Endothelial cell of umbilical vein (primary cell): ENCODE results near the gene SLC47A2. TPM values are rescaled to one million over a fixed set of nuclear protein-coding genes. Genes with fewer than 3 reads are reported as not detected.

ENCODE experiments used
- BruUV-seq: library from RNA; stranded (reverse); fragments of 400-500 nt; replicated peaks from 2 replicates; lab custom pipeline; 2021; lab: Mats Ljungman, UMichigan
- CTCF ChIA-PET: fragments of 300-600, 350-600 bp; sonication (Branson Sonifier 250); formaldehyde crosslinking; loops from one replicate; lab custom pipeline; 2021; ENCODE audit warnings: antibody characterized with exemption, inconsistent platforms; lab: Charles Lee
- POLR2A ChIA-PET: fragments of 300-600, 350-600 bp; sonication (Branson Sonifier 250); formaldehyde crosslinking; loops from one replicate; lab custom pipeline; 2021; ENCODE audit warnings: antibody characterized with exemption, inconsistent platforms; lab: Charles Lee
- DNase-seq: peaks from one replicate; pipeline ENCODE4 v3.0.0-alpha.2; 2011; ENCODE audit warnings: low read depth, low spot score
- FAIRE-seq: peaks from 2 replicates; lab custom pipeline; 2011; peaks lifted over from hg19 to GRCh38; lab: Jason Lieb, UNC
- H2AFZ ChIP-seq: 2 replicates; pipeline ENCODE4 v1.6.0; 2012; ENCODE audit warnings: low read depth, low read length, control low read depth, inconsistent platforms
- H3K27ac ChIP-seq: 2 replicates; pipeline ENCODE4 v1.5.1; 2011; ENCODE audit warnings: low read depth, mild to moderate bottlenecking, control low read depth, low read length, moderate library complexity; ENCODE audit not compliant: insufficient read depth
- H3K27me3 ChIP-seq, 2 experiments: 2 replicates each; pipeline versions ENCODE4 v1.6.0 to v1.6.1; 2011; ENCODE audit warnings: low read length in 2 of 2, mixed read lengths in 1 of 2; ENCODE audit not compliant: control insufficient read depth in 2 of 2, insufficient read depth in 2 of 2
- H3K36me3 ChIP-seq, 2 experiments: 2 replicates in 1 of 2; 3 replicates in 1 of 2; pipeline ENCODE4 v1.5.1; 2011; ENCODE audit warnings: low read length in 2 of 2, mild to moderate bottlenecking in 1 of 2, moderate library complexity in 1 of 2; ENCODE audit not compliant: control insufficient read depth in 2 of 2, insufficient read depth in 2 of 2; ENCODE audit errors: extremely low read depth in 1 of 2
- H3K4me1 ChIP-seq: 3 replicates; pipeline ENCODE4 v1.5.1; 2011; ENCODE audit warnings: mild to moderate bottlenecking, low read length; ENCODE audit not compliant: control insufficient read depth, insufficient read depth; ENCODE audit errors: extremely low read depth
- H3K4me2 ChIP-seq: 2 replicates; pipeline ENCODE4 v1.6.1; 2011; ENCODE audit warnings: low read length, control low read depth, mixed read lengths; ENCODE audit not compliant: insufficient read depth
- H3K4me3 ChIP-seq, 3 experiments: fragments of 200-600 bp in 1 of 3; sonication (generic), shearing (Covaris generic) in 1 of 3; replicated peaks in 1 of 3; 2 replicates each; pipeline ENCODE4 v1.5.1; 2011 to 2016; ENCODE audit warnings: control low read depth in 3 of 3, low read length in 3 of 3, mild to moderate bottlenecking in 2 of 3, inconsistent platforms in 1 of 3, low read depth in 1 of 3, moderate library complexity in 1 of 3; ENCODE audit not compliant: insufficient read depth in 1 of 3
- H3K79me2 ChIP-seq: 2 replicates; pipeline ENCODE4 v1.6.0; 2012; ENCODE audit warnings: low read length, inconsistent platforms; ENCODE audit not compliant: control insufficient read depth, insufficient read depth
- H3K9ac ChIP-seq: replicated peaks from 2 replicates; pipeline ENCODE3; 2011; ENCODE audit warnings: low read length, control low read depth; ENCODE audit not compliant: insufficient read depth; ENCODE audit errors: extremely low read depth
- H3K9me1 ChIP-seq: replicated peaks from 3 replicates; pipeline ENCODE4 v1.6.0; 2011; ENCODE audit warnings: mild to moderate bottlenecking, low read length; ENCODE audit not compliant: control insufficient read depth, insufficient read depth; ENCODE audit errors: extremely low read depth
- H3K9me3 ChIP-seq: replicated peaks from 2 replicates; pipeline ENCODE4 v1.5.1; 2012; ENCODE audit warnings: low read length, inconsistent platforms; ENCODE audit not compliant: control insufficient read depth, insufficient read depth
- H4K20me1 ChIP-seq: replicated peaks from 2 replicates; pipeline ENCODE3; 2011; ENCODE audit warnings: mild to moderate bottlenecking, low read length; ENCODE audit not compliant: control insufficient read depth, insufficient read depth; ENCODE audit errors: extremely low read depth
- EZH2 ChIP-seq: IDR thresholded peaks from 2 replicates; pipeline ENCODE4 v1.6.1; 2012; ENCODE audit warnings: borderline replicate concordance, low read depth, mild to moderate bottlenecking, moderate library complexity, low read length, inconsistent platforms; ENCODE audit not compliant: severe bottlenecking
- FOS ChIP-seq: IDR thresholded peaks from 2 replicates; pipeline ENCODE4 v1.6.1; 2011; ENCODE audit warnings: mild to moderate bottlenecking, low read length, moderate library complexity, borderline replicate concordance; ENCODE audit not compliant: insufficient read depth
- GATA2 ChIP-seq: IDR thresholded peaks from 2 replicates; pipeline ENCODE4 v1.7.0; 2011; ENCODE audit warnings: low read depth, mild to moderate bottlenecking, moderate library complexity, mixed read lengths, low read length; ENCODE audit not compliant: insufficient read length, insufficient read depth
- JUN ChIP-seq: IDR thresholded peaks from 2 replicates; pipeline ENCODE4 v1.6.1; 2011; ENCODE audit warnings: borderline replicate concordance, low read depth; ENCODE audit not compliant: insufficient read length, insufficient read depth
- MYC ChIP-seq: IDR thresholded peaks from one replicate; pipeline ENCODE4 v1.6.1; 2011; ENCODE audit warnings: mild to moderate bottlenecking, low read depth, low read length
- POLR2A ChIP-seq: IDR thresholded peaks from 2 replicates; pipeline ENCODE4 v1.6.1; 2012; ENCODE audit warnings: low read depth, mild to moderate bottlenecking, control low read depth, low read length
- POLR2AphosphoS5 ChIP-seq: IDR thresholded peaks from 2 replicates; pipeline ENCODE4 v1.6.1; 2012; ENCODE audit warnings: low read depth, mild to moderate bottlenecking, control low read depth, low read length, moderate library complexity; ENCODE audit not compliant: insufficient read depth
- dilution Hi-C: fragments of 300-500 bp; cut with MboI; formaldehyde crosslinking; loops from one replicate; pipeline ENCODE4 v1.15.0; 2019; ENCODE audit warnings: low sequenced_read_pairs; ENCODE audit not compliant: extremely low pct_ligation_motif_present
- intact Hi-C: fragments of 100-400 bp; cut with micrococcal nuclease; formaldehyde crosslinking; loops from one replicate; pipeline ENCODE4 v1.10.0; 2022
- polyA plus RNA-seq, 4 experiments: library from polyadenylated mRNA; depleted of rRNA in 3 of 4; stranded (reverse) in 3 of 4; unstranded in 1 of 4; fragments of >200 nt; gene quantifications; 2 replicates each; pipeline versions ENCODE4 v1.2.1 to v1.2.3, GENCODE V29; 2011 to 2012; ENCODE audit warnings: missing spikeins in 1 of 4
- total RNA-seq: library from RNA; stranded (reverse); gene quantifications from 2 replicates; pipeline ENCODE4 v1.2.3, GENCODE V29; 2021
- TF ChIP-seq, protein P1 (sequence below), 2 donors: IDR thresholded peaks; 1 replicate in 1 of 2; 2 replicates in 1 of 2; pipeline ENCODE4 v1.5.1; 2011; ENCODE audit warnings: low read length in 2 of 2, mild to moderate bottlenecking in 2 of 2, moderate library complexity in 2 of 2, control low read depth in 1 of 2, inconsistent platforms in 1 of 2, low read depth in 1 of 2; ENCODE audit not compliant: insufficient read depth in 1 of 2; ENCODE audit errors: extremely low read depth in 1 of 2
- TF ChIP-seq, protein P2 (sequence below): IDR thresholded peaks from 2 replicates; pipeline ENCODE4 v1.6.1; 2011; ENCODE audit not compliant: insufficient read depth, insufficient read length

SLC47A2 gene
- total and polyA plus RNA-seq, 2 donors (not counting 3 experiments of a cell fraction or from before 2014, with no cell fraction given) = not detected

DNA sequence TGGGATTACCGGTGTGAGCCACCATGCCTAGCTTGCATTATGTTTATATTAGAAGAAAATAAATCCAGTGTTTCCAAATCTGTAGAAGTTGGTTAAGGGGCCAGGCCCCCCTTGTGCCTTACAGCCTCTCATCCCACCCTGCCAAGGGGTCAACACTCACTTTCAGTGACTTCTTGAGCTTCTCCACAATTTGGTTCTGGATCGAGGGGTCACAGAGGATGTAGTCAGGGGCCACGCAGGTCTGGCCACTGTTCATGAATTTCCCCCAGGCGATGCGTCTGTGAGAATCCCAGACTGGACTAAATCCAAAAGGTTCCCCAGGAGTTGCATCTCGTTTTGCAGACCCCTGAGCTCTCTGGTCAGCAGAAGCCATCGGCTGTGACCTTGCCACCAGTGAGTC is 24.5 kb upstream of the SLC47A2 start:
- CTCF ChIA-PET = interaction anchor here (1.1 kb wide), 1 partner anchor 22 kb away, joined by 3 read pairs; no protein-coding TSS in a partner anchor
- H3K9ac ChIP-seq = no peak overlapping the region
- FAIRE-seq (no peak), DNase-seq (no peak)
- H3K36me3 ChIP-seq = no peaks in the 10 kb centered on the region
- H3K4me1 ChIP-seq = peaks cover 5% of the 10 kb centered on the region
- no peaks in the 10 kb centered on the region for H4K20me1 ChIP-seq
- H3K9me3 ChIP-seq = no peaks in the 10 kb centered on the region
- POLR2A ChIA-PET = interaction anchor here (0.7 kb wide), 1 partner anchor 13 kb away, joined by 3 read pairs; no protein-coding TSS in a partner anchor
- dilution Hi-C loops (no loop called here), intact Hi-C loops (no loop called here)
- H3K27ac ChIP-seq = no peak overlapping the region
- H3K4me2 ChIP-seq = no peak overlapping the region
- no peaks in the 10 kb centered on the region for H3K9me1 ChIP-seq
- no peak overlapping the region for H3K4me3 ChIP-seq
- H3K79me2 ChIP-seq = no peaks in the 10 kb centered on the region
- no peak overlapping the region for H2AFZ ChIP-seq
- no peak for TF ChIP-seq MYC
- no peak for TF ChIP-seq POLR2A
- TF ChIP-seq GATA2 = no peak
- TF ChIP-seq JUN = no peak
- TF ChIP-seq FOS = no peak
- TF ChIP-seq, protein P1, sequence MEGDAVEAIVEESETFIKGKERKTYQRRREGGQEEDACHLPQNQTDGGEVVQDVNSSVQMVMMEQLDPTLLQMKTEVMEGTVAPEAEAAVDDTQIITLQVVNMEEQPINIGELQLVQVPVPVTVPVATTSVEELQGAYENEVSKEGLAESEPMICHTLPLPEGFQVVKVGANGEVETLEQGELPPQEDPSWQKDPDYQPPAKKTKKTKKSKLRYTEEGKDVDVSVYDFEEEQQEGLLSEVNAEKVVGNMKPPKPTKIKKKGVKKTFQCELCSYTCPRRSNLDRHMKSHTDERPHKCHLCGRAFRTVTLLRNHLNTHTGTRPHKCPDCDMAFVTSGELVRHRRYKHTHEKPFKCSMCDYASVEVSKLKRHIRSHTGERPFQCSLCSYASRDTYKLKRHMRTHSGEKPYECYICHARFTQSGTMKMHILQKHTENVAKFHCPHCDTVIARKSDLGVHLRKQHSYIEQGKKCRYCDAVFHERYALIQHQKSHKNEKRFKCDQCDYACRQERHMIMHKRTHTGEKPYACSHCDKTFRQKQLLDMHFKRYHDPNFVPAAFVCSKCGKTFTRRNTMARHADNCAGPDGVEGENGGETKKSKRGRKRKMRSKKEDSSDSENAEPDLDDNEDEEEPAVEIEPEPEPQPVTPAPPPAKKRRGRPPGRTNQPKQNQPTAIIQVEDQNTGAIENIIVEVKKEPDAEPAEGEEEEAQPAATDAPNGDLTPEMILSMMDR (IDR thresholded peaks at IDR 0.05; ENCODE audit: extremely low read depth in 1 of 2, insufficient read depth in 1 of 2, low read depth in 1 of 2, low read length in 2 of 2) = no peak
- no peak for TF ChIP-seq POLR2AphosphoS5
- TF ChIP-seq, protein P2, sequence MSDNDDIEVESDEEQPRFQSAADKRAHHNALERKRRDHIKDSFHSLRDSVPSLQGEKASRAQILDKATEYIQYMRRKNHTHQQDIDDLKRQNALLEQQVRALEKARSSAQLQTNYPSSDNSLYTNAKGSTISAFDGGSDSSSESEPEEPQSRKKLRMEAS = no peak
- TF ChIP-seq EZH2 = no peak
- no TSS peak for BruUV-seq
- H3K27me3 ChIP-seq = no peaks in the 10 kb centered on the region
